ENCODE results near the gene SKA2. TPM values are rescaled to one million over a fixed set of nuclear protein-coding genes. Genes with fewer than 3 reads are reported as not detected.
"Not testable (repeated sequence)": the region's sequence is repeated elsewhere in the genome, so short reads cannot be mapped to it uniquely, and the experiment has no call there.

Gene SKA2
- total RNA-seq, 1 donor from 2014 or later, result 158 TPM

DNA sequence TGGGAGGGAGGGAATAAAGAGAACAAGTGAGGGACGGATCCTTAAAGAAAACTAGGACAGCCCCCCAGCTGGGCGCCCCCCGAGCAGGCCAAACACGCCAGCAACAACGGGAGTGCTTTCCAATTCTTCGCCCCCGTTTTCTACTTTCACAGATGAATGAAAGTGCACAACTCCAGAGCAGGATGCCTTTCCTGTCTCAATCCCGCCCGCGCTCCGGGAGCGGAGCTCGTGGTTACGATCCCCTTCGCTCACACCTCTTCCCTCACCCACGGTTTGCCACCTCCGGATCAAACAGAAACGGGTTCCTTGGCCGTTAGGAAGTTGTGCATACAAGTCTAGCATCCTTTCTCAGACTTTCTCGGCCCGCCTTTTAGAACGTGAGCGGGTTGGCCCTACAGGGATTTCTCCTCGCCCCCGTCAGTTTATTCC, 680 bp downstream of the SKA2 start:
- no peak for FAIRE-seq
- peak in 1 of 2 donors; percentile 13 for DNase-seq (ENCODE audit: low spot score in 2 of 2)

DNA sequence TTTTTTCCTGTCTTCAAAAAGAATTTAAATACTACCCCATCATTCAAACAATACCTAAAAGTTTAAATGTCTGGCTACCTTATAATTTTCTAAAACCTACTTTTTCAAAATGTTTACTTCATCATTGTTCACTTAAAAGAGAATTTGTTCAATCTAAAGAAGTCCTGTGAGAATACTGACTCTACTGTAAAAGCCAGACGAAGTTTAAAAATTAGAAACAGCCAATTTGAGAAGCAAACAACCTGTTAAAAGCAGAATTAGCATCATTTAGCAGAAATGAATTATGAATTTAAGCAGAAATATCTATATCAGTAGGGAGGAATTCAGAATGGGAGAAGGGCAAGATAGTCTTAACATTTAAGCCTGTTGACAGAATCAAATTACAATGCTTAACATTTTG, 2.1 kb downstream of the SKA2 start:
- no peak for FAIRE-seq
- DNase-seq (ENCODE audit: low spot score in 2 of 2), result no peak

GRCh38 chr17:59151591-59151990, 3.4 kb downstream of the SKA2 start:
- FAIRE-seq, result no peak
- no peak for DNase-seq (ENCODE audit: low spot score in 2 of 2)

- FAIRE-seq, result no peak
- no peak for DNase-seq (ENCODE audit: low spot score in 2 of 2)
Measured at GRCh38 chr17:59151006-59151405, 4.0 kb downstream of the SKA2 start.

DNA sequence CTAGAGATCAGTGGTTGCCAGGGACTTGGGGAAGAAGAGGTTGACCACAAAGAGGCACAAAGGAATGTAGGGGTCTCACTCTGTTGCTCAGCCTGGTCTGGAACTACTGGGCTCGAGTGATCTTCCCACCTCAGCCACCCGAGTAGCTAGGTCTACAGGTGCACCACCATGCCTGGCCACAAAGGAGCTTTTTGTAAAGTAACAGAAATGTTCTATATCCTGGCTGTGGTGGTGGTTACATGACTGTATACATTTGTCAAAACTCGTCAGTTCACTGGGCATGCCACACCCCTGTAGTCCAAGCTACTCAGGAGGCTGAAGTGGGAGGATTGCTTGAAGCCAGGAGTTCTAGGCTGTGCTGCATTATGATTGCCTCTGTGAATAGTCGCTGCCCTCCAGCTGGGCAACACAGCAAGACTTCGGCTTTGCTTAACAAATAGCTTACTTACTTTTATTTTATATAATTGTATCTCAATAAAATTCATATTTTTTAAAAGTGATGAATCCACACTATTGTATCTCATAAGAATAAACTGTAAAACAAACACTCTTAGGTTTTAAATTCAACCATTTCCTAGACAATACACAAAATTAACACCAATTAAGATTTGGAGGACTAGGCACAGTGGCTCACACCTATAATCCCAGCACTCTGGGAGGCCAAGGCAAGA, 5.0 kb downstream of the SKA2 start:
- DNase-seq (ENCODE audit: low spot score in 2 of 2), result no peak
- FAIRE-seq, result no peak

GRCh38 chr17:59149051-59149450, 5.9 kb downstream of the SKA2 start:
- DNase-seq (ENCODE audit: low spot score in 2 of 2), result no peak
- FAIRE-seq, result no peak

GRCh38 chr17:59145571-59146096, 9.4 kb downstream of the SKA2 start:
- FAIRE-seq (no peak), DNase-seq (ENCODE audit: low spot score in 2 of 2) (no peak)

DNA sequence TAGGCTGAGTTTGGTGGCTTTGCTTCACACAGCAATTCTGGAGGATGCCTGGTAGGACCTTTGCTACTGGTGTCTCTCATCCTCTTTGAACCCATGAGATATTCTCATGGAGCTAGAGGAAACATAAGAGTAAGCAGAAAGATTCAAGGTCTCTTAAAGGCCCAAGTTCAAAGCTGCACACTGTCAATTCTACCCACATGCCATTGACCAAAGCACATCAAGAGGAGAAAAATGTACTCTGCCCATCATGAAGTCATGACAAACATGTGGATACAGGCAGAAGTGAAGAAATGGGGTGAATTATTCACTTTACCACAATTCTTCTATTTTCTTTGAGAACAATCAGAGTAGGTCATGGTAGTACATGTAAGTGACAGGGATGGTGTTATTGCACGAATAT, 13.1 kb downstream of the SKA2 start:
- no peak for DNase-seq (ENCODE audit: low spot score in 2 of 2)
- FAIRE-seq, result no peak

DNA sequence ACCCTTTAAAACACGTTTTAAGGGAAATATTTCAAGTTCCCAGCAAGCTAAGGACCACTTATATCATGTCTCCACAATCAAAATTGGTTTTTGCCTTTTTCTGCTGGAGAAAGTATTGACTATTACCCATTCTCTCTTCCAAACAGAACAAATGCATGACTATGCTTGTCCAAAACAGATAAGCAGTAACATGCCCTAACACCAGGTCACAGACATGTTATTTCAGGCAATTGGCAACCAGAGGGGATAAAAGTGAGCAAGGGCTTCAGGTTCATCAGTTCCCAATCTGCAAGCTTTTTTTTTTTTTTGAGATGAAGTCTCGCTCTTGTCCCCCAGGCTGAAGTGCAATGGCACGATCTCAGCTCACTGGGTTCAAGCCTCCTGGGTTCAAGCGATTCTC, 15.0 kb downstream of the SKA2 start:
- FAIRE-seq (no peak), DNase-seq (ENCODE audit: low spot score in 2 of 2) (no peak)

DNA sequence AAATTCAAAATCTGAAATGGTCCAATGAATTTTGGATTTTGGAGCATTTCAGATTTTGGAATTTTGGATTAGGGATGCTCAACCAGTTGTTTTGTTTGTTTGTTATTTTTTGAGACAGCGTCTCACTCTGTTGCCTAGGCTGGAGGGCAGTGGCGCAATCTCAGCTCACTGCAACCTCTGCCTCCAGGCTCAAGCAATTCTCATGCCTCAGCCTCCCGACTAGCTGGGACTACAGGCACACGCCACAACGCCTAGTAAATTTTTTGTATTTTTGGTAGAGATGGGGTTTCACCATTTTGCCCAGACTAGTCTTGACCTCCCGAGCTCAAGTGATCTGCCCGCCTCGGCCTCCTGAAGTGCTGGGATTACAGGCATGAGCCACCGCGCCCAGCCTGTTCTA, 16.6 kb downstream of the SKA2 start:
- not testable (repeated sequence) for FAIRE-seq; DNase-seq (ENCODE audit: low spot score in 2 of 2)

GRCh38 chr17:59131131-59131530, 23.9 kb downstream of the SKA2 start:
- FAIRE-seq (no peak), DNase-seq (ENCODE audit: low spot score in 2 of 2) (no peak)

GRCh38 chr17:59129814-59130213, 25.2 kb downstream of the SKA2 start:
- DNase-seq (ENCODE audit: low spot score in 2 of 2) (no peak), FAIRE-seq (no peak)

GRCh38 chr17:59126809-59127417, 28.1 kb downstream of the SKA2 start:
- FAIRE-seq (no peak), DNase-seq (ENCODE audit: low spot score in 2 of 2) (no peak)

DNA sequence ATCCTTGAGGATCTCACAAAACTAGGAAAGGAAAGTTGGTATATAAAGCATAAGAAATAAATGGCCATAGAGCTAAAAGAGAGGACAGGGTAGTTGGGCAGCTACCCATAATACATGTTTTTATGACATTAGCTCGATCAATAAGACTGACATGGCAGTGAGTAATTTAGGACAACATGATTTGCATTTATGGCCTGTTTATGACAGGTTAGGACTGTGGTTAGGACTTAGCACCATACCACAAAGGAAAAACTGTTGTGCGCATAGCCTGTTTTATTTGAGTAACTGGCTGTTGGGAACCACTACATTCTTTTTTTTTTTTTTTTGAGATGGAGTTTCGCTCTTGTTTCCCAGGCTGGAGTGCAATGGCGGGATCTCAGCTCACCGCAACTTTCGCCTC, 30.3 kb downstream of the SKA2 start:
- no peak for FAIRE-seq
- DNase-seq (ENCODE audit: low spot score in 2 of 2), result no peak

DNA sequence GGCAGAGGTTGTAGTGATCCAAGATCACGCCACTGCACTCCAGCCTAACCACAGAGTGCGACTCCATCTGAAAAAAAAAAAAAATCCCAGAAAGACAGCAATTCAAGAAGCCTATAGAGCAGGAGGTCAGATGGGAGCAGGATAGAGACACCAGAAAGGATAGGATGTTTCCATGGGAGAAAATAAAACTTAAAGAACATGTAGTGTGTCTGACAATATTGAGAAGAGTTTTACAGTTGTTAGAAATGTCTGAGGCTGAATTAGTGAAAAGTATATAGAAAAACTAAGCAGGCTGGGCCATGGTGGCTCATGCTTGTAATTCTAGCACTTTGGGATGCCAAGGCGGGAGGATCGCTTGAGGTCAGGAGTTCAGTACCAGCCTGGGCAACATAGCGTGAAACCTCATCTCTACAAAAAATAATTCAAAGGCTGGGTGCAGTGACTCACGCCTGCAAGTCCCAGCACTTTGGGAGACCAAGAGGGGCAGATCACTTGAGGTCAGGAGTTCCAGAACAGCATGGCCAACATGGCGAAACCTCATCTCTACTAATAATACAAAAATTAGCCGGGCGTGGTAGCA, 33.0 kb downstream of the SKA2 start:
- FAIRE-seq, result no peak
- DNase-seq (ENCODE audit: low spot score in 2 of 2), result no peak

GRCh38 chr17:59115474-59115873, 39.5 kb downstream of the SKA2 start:
- DNase-seq (ENCODE audit: low spot score in 2 of 2), result no peak
- FAIRE-seq, result no peak

DNA sequence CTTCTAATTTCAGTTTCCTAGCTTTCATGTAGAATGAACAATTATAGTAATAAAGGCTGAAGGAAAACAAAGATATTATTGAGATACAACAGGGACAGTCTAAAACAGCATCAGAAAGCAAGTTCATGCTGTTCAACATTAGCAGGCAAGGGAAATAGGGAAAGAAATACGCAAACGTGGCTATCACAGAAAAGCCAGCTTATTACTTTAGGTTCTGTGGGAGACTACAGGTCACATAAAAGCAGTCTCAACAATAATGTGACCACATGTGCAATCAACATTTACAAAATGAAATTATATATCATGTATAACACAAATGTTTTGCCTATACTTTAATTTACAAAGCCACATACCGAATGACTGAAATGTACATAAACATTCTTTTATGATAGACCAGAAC, 43.4 kb downstream of the SKA2 start:
- FAIRE-seq (no peak), DNase-seq (ENCODE audit: low spot score in 2 of 2) (no peak)

GRCh38 chr17:59110973-59111372, 44.0 kb downstream of the SKA2 start:
- no peak for FAIRE-seq
- DNase-seq (ENCODE audit: low spot score in 2 of 2), result no peak

DNA sequence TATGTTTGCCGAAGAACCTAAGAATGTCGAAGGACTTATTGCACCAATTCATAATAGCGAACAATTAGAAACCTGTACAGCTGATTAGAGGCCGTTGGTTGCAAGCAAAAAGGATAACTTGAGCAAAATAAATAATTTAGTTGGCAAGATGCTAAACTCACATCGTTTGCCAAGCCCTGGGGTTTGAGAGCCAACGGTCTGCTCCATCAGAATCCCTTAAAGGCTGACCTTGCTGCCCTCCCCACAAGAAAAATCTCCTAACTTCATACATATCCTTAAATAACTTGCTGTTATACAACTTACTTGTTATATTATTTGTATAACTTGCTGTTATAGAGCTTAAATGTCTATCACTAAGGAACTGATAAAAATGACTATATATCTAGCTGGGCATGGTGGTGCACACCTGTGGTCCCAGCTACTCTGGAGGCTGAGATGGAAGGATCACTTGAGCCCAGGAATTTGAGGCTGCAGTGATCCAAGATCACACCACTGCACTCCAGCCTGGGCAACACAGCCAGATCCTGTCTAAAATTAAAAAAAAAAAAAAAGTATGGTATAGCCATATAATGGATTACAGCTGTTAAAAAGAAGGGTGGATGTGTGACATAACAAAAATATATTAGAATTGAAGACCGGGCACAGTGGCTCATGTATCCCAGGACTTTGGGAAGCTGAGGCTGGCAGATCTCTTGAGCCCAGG, 46.4 kb downstream of the SKA2 start:
- DNase-seq (ENCODE audit: low spot score in 2 of 2) (no peak), FAIRE-seq (no peak)

- no peak for FAIRE-seq
- no peak for DNase-seq (ENCODE audit: low spot score in 2 of 2)
Measured at GRCh38 chr17:59107306-59107670, 47.7 kb downstream of the SKA2 start.

Data from frontal cortex (tissue), 4 donors.